ENCODE measurements around the gene MYO1D.
"Not testable (repeated sequence)": the region's sequence is repeated elsewhere in the genome, so short reads cannot be mapped to it uniquely, and the experiment has no call there.

The MYO1D gene

DNA sequence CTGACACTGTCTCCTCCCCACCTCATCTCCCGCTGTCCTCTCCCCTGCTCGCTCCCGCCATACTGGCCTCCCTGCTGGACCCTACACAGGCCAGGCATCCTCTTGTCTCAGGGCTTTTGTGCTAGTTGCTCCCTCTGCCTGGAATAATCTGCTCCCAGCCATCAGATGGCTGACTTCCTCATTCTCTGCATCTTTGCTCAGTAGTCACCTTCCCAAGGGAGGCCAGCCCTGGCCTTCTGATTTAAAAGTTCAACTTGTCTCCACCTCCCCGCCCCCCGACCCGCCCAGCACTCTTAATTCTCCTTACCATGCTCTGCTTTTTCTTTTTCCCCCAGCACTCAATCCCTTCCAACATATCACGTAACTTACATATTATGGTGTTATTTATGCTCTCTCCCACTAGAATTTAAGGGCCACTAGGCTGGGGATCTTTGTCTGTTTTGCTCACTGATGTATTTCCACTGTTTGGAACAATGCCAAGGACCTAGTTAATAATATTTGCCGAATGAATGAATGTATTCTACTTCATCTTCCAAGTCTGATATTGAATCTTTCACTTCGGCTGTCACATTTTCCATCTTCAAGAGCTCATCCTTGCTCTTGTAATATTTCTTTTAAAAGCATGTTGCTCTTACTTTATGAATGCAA, 211.9 kb downstream of the MYO1D start:
- no peaks in the 10 kb centered on the region for H3K9me3 Mint-ChIP-seq
- no peak overlapping the region for H3K27ac Mint-ChIP-seq
- no peak overlapping the region for H3K4me3 Mint-ChIP-seq
- H3K4me1 Mint-ChIP-seq (ENCODE audit: low read depth) = no peaks in the 10 kb centered on the region
- no peaks in the 10 kb centered on the region for H3K36me3 Mint-ChIP-seq (ENCODE audit: low read depth)
- H3K27me3 Mint-ChIP-seq = no peaks in the 10 kb centered on the region

GRCh38 chr17:32660496-32660985, 216.4 kb downstream of the MYO1D start:
- Mint-ChIP-seq H3K4me1 (ENCODE audit: low read depth) (no peaks in the 10 kb centered on the region), H3K27me3 (no peaks in the 10 kb centered on the region), H3K4me3 (no peak overlapping the region), H3K9me3 (no peaks in the 10 kb centered on the region), H3K27ac (no peak overlapping the region), H3K36me3 (ENCODE audit: low read depth) (no peaks in the 10 kb centered on the region)

- no peaks in the 10 kb centered on the region for H3K36me3 Mint-ChIP-seq (ENCODE audit: low read depth)
- no peaks in the 10 kb centered on the region for H3K9me3 Mint-ChIP-seq
- no peak overlapping the region for H3K27ac Mint-ChIP-seq
- H3K27me3 Mint-ChIP-seq = no peaks in the 10 kb centered on the region
- no peaks in the 10 kb centered on the region for H3K4me1 Mint-ChIP-seq (ENCODE audit: low read depth)
- no peak overlapping the region for H3K4me3 Mint-ChIP-seq
Measured at GRCh38 chr17:32659419-32659842, 217.5 kb downstream of the MYO1D start.

DNA sequence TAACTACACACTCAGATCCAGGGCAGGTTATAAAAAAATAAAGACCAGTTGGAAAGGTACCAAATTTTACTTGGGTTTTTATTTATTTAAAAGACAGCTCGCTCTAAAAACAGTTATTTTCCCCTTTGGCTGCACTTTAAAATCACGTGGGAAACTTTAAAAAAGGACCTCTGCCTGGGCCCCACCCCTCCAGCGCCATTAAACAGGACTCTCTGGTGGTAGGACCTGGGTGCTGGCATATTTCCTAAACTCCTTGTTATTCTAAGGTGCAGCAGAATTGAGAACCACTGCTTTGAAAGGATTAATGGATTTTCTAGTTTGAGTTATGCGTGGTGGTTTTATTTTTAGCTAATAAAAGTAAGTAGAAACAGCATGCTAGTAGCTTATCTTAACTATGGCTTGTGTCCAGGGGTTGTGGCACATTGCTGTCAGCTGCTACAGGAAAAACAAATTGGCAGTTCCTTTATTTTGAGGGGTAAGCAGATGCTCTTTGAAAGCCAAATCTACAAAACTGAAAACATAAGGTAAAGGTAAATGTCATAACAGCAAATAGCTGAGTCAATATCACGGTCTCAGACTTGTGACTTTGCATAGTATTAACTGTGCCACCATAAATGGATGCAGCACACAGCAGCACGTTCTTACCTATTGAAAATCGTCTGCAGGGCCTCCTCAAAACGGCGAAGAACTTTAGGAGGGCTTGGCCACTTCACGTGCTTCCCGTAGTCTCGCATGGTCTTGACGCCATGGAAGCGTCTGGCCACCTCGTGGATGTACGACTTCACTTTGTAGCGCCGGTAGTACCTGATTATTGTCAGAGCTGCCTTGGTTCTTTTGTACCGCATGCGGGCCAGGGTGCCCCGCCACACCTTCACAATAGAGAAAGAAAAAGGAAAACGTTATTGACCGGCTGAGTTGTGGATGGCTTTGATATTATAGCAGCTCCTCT, 218.2 kb downstream of the MYO1D start:
- H3K4me1 Mint-ChIP-seq (ENCODE audit: low read depth) = no peaks in the 10 kb centered on the region
- H3K9me3 Mint-ChIP-seq = no peaks in the 10 kb centered on the region

DNA sequence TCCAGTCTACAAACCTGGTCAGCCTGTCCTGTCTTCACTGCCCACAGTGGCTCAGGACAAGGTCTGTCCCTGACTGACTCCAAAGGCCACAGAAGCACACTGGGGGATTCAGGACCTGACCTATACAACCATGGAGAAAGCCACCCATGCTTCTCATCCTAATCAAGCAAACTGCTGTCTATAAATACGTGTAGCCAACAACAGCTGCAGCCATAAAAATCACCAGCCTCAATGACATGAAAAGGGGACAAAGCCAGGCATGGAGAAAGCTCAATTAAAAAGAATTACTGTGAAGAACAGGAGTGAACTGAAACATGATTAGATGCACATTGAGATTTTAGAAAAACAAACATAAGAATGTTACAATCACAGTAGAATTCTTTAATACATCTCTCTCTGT, 220.0 kb downstream of the MYO1D start:
- Mint-ChIP-seq H3K36me3 (ENCODE audit: low read depth) (peaks cover 10% of the 10 kb centered on the region), H3K4me3 (no peak overlapping the region), H3K4me1 (ENCODE audit: low read depth) (no peaks in the 10 kb centered on the region), H3K27me3 (no peaks in the 10 kb centered on the region), H3K9me3 (no peaks in the 10 kb centered on the region), H3K27ac (no peak overlapping the region)

More for the DNA sequence above, 218.2 kb downstream of the MYO1D start:
- Mint-ChIP-seq H3K27ac (no peak overlapping the region), H3K36me3 (ENCODE audit: low read depth) (peaks cover 3% of the 10 kb centered on the region), H3K27me3 (no peaks in the 10 kb centered on the region), H3K4me3 (no peak overlapping the region)

- Mint-ChIP-seq H3K36me3 (ENCODE audit: low read depth) (peaks cover 29% of the 10 kb centered on the region), H3K4me3 (no peak overlapping the region), H3K27me3 (no peaks in the 10 kb centered on the region), H3K4me1 (ENCODE audit: low read depth) (no peaks in the 10 kb centered on the region), H3K9me3 (peaks cover 18% of the 10 kb centered on the region), H3K27ac (no peak overlapping the region)
Measured at GRCh38 chr17:32654324-32654723, 222.6 kb downstream of the MYO1D start.

GRCh38 chr17:32651084-32651483, 225.8 kb downstream of the MYO1D start:
- Mint-ChIP-seq H3K27ac (no peak overlapping the region), H3K4me3 (no peak overlapping the region), H3K27me3 (no peaks in the 10 kb centered on the region), H3K36me3 (ENCODE audit: low read depth) (peaks cover 29% of the 10 kb centered on the region), H3K4me1 (ENCODE audit: low read depth) (no peaks in the 10 kb centered on the region), H3K9me3 (peaks cover 18% of the 10 kb centered on the region)

DNA sequence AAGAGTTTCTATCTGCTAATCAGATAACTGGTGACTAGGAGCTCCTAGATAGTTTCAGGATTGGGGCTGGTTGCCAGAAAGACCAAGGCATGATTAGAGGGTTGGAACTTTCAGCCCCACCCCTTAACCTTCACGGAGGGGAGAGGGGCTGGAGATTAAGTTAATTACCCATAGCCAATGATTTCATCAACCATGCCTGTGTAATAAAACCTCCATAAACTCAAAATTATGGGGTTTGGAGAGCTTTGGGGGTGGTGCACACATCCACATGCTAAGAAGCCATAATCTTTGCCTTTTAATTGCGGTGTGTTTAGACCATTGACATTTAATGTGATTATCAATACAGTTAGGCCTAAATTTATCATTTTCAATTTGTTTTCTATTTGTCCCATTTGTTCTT, 228.5 kb downstream of the MYO1D start:
- Mint-ChIP-seq H3K27me3 (no peaks in the 10 kb centered on the region), H3K9me3 (peaks cover 18% of the 10 kb centered on the region), H3K4me3 (no peak overlapping the region), H3K36me3 (ENCODE audit: low read depth) (peaks cover 23% of the 10 kb centered on the region), H3K27ac (no peak overlapping the region), H3K4me1 (ENCODE audit: low read depth) (no peaks in the 10 kb centered on the region)

DNA sequence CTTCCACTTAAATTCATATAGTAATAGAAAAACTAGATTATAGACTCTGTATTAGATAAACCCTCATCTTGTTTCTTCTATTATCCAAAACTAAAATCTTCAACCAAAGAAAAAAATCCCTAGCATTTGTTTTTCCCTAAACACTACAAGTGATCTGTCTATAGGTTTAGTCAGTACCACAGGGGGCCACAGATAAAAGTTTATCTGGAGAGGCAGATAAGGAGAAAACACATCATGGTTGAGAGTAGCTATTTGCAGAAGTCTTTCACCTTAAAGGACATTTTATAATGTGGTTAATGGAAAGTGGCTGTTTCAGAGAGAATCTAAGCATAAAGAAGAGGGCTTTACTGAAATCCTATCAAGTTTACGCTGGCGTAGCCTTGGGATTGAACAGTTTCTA, 230.0 kb downstream of the MYO1D start:
- H3K9me3 Mint-ChIP-seq = peaks cover 18% of the 10 kb centered on the region
- no peaks in the 10 kb centered on the region for H3K4me1 Mint-ChIP-seq (ENCODE audit: low read depth)
- no peak overlapping the region for H3K4me3 Mint-ChIP-seq
- H3K36me3 Mint-ChIP-seq (ENCODE audit: low read depth) = peaks cover 18% of the 10 kb centered on the region
- no peak overlapping the region for H3K27ac Mint-ChIP-seq
- no peaks in the 10 kb centered on the region for H3K27me3 Mint-ChIP-seq

- H3K4me3 Mint-ChIP-seq; H3K27me3 Mint-ChIP-seq; H3K4me1 Mint-ChIP-seq (ENCODE audit: low read depth); H3K27ac Mint-ChIP-seq; H3K36me3 Mint-ChIP-seq (ENCODE audit: low read depth); H3K9me3 Mint-ChIP-seq: not testable (repeated sequence)
Measured at GRCh38 chr17:32641514-32641913, 235.4 kb downstream of the MYO1D start.

- Mint-ChIP-seq H3K27me3 (no peaks in the 10 kb centered on the region), H3K27ac (no peak overlapping the region), H3K4me3 (no peak overlapping the region), H3K36me3 (ENCODE audit: low read depth) (no peaks in the 10 kb centered on the region), H3K4me1 (ENCODE audit: low read depth) (no peaks in the 10 kb centered on the region), H3K9me3 (no peaks in the 10 kb centered on the region)
Measured at GRCh38 chr17:32636598-32637218, 240.2 kb downstream of the MYO1D start.

DNA sequence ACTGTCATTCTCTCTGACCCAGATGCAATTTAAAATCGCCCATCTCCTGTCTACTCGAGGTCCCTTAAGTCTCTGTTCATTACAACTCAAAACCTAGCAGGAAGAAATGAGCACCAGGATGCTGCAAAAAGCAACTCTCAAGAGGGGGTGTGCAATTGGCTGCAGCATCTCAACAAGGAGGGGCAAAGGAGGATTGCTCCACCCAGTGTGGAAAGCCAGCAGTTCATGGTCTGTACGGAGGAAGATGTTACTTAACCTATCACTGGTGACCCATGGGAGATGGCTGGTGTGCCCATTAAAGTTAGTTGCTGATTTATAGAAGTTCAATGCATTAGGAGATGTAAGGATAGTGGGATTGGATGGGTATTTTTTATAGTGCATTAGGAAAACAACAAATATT, 242.8 kb downstream of the MYO1D start:
- Mint-ChIP-seq H3K4me1 (ENCODE audit: low read depth) (no peaks in the 10 kb centered on the region), H3K4me3 (no peak overlapping the region), H3K27ac (no peak overlapping the region), H3K9me3 (no peaks in the 10 kb centered on the region), H3K27me3 (no peaks in the 10 kb centered on the region), H3K36me3 (ENCODE audit: low read depth) (no peaks in the 10 kb centered on the region)

DNA sequence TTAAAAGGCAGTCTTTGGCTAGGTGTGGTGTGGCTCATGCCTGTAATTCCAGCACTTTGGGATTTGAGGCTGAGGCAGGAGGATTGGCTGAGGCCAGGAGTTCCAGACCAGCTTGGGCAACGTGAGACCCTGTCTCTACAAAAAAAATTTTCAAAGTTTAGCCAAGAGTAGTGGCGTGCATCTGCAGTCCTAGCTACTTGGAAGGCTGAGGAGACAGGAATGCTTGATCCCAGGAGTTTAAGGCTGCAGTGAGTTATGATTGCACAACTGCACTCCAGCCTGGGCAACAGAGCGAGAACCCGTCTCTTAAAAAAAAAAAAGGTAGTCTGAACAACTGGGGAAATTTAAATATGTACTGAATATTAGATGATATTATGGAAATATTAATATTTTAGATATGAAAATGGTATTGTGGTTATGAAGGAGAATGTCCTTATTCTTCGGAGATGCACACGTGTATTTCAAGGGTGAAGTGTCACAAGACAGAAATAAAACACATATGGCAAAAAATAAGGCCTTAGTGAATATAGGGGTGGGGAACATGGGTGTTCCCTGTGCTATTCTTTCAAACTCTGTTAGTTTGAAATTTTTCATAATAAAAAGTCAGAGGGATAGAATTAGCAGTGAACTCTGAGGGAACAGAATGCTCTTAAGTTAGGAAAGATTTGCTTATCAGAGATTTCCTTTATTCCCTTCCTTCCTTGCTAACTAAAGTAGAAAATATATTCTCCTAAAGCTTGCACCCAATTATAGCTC, 245.4 kb downstream of the MYO1D start:
- no peak overlapping the region for H3K27ac Mint-ChIP-seq
- H3K4me3 Mint-ChIP-seq = no peak overlapping the region
- H3K27me3 Mint-ChIP-seq = no peaks in the 10 kb centered on the region
- no peaks in the 10 kb centered on the region for H3K36me3 Mint-ChIP-seq (ENCODE audit: low read depth)
- H3K9me3 Mint-ChIP-seq = no peaks in the 10 kb centered on the region
- no peaks in the 10 kb centered on the region for H3K4me1 Mint-ChIP-seq (ENCODE audit: low read depth)

GRCh38 chr17:32629563-32630190, 247.2 kb downstream of the MYO1D start:
- Mint-ChIP-seq H3K4me1 (ENCODE audit: low read depth) (no peaks in the 10 kb centered on the region), H3K4me3 (no peak overlapping the region), H3K27me3 (no peaks in the 10 kb centered on the region), H3K9me3 (no peaks in the 10 kb centered on the region), H3K27ac (no peak overlapping the region), H3K36me3 (ENCODE audit: low read depth) (no peaks in the 10 kb centered on the region)
